ENCODE results near the gene ATXN7L1.
"Not testable (repeated sequence)": the region's sequence is repeated elsewhere in the genome, so short reads cannot be mapped to it uniquely, and the experiment has no call there.

Gene ATXN7L1

DNA sequence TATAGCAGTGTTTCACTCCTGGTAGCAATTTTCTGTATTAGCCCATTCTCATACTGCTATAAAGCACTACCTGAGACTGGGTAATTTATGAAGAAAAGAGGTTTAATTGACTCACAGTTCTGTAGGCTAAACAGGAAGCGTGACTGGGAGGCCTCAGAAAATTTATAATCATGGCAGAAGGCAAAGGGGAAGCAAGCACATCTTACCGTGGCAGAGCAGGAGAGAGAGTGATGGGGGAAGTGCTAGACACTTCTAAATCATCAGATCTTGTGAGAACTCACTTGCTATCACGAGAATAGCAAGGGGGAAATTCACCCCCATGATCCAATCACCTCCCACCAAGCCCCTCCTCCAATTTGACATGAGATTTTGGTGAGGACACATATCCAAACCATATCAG lies 163.5 kb downstream of the ATXN7L1 start:
- in situ Hi-C loops (cut with MboI; ENCODE audit: low sequenced_read_pairs): no loop called here

- in situ Hi-C loops (cut with MboI; ENCODE audit: low sequenced_read_pairs): no loop called here
Measured at GRCh38 chr7:105711726-105712402, 164.5 kb downstream of the ATXN7L1 start.

GRCh38 chr7:105710720-105711119 lies 165.7 kb downstream of the ATXN7L1 start:
- in situ Hi-C loops (cut with MboI; ENCODE audit: low sequenced_read_pairs): not testable (repeated sequence)

DNA sequence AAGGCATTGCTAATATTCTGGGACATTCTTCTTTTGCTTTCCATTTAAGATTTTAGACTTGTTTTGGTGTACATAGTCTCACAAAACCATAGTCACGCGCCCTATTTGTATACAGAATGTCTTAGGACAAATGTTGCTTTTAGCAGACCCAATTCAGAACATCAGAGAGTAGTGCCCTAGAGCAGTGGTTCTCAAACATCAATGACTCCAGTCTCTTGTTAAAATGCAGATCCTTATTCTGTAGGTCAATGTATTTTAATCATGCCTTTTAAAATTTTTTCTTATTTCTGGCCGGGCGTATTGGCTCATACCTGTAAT lies 167.7 kb downstream of the ATXN7L1 start:
- in situ Hi-C loops (cut with MboI; ENCODE audit: low sequenced_read_pairs): no loop called here

- in situ Hi-C loops (cut with MboI; ENCODE audit: low sequenced_read_pairs): no loop called here
Measured at GRCh38 chr7:105707967-105708762, 168.2 kb downstream of the ATXN7L1 start.

- in situ Hi-C loops (cut with MboI; ENCODE audit: low sequenced_read_pairs): no loop called here
Measured at GRCh38 chr7:105707381-105707780, 169.0 kb downstream of the ATXN7L1 start.

DNA sequence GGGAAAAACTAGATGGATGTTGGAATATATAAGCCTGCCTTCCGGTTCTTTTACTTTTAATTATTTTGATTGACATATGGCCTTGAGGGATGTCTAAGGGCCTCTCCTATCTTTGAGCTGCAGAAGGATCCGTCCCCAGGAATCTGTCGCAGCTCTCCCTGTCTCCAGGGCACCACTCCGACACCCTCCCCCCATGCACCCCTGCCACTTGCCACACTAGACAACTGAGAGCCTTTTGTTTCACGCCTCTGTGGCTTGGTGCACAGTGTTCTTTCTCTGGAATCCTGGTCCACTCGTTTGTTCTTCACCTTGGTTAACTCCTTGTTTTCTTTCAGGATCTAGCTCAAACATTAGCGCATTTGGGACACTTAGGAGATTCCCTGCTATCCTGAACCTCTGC lies 171.0 kb downstream of the ATXN7L1 start:
- in situ Hi-C loops (cut with MboI; ENCODE audit: low sequenced_read_pairs): no loop called here

DNA sequence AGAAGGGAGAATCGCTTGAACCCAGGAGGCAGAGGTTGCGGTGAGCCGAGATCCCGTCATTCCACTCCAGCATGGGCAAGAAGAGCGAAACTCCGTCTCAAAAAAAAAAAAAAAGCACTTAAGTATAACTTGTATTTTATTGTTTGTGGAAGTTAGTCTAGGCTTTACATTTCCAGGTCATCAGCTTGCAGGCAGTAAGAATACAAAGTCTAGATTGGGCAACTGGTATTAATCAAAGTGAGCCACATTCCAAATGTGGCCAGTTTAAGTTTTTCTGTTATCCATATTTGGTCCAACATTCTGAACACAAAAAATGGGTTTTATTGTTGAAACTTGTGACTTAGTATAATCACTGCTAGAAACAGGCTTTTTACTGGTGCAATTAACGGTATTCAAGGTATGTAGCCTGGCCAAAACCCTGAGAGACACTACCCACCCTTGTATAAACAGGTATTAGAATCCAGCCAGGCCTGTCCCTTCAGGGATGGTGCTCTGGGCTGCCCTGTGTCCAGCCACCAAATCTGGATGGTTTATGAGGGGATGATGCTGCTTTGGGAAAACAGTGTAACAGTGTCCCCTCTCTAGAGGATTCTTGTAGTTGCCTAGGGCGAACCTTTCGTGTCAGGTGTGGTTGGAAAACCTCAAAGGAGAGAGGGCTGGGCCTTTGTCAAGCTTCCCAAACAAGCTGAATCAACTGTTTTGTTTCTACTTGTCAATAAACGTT lies 173.0 kb downstream of the ATXN7L1 start:
- in situ Hi-C loops (cut with MboI; ENCODE audit: low sequenced_read_pairs): no loop called here

- in situ Hi-C loops (cut with MboI; ENCODE audit: low sequenced_read_pairs): no loop called here
Measured at GRCh38 chr7:105699568-105700236, 176.7 kb downstream of the ATXN7L1 start.

- in situ Hi-C loops (cut with MboI; ENCODE audit: low sequenced_read_pairs): no loop called here
Measured at GRCh38 chr7:105698531-105698930, 177.9 kb downstream of the ATXN7L1 start.

- in situ Hi-C loops (cut with MboI; ENCODE audit: low sequenced_read_pairs): no loop called here
Measured at GRCh38 chr7:105697753-105698152, 178.6 kb downstream of the ATXN7L1 start.

GRCh38 chr7:105697169-105697568 lies 179.2 kb downstream of the ATXN7L1 start:
- in situ Hi-C loops (cut with MboI; ENCODE audit: low sequenced_read_pairs): not testable (repeated sequence)

GRCh38 chr7:105693576-105693975 lies 182.8 kb downstream of the ATXN7L1 start:
- in situ Hi-C loops (cut with MboI; ENCODE audit: low sequenced_read_pairs): no loop called here

GRCh38 chr7:105691680-105692564 lies 184.5 kb downstream of the ATXN7L1 start:
- in situ Hi-C loops (cut with MboI; ENCODE audit: low sequenced_read_pairs): no loop called here

GRCh38 chr7:105691082-105691679 lies 185.2 kb downstream of the ATXN7L1 start:
- in situ Hi-C loops (cut with MboI; ENCODE audit: low sequenced_read_pairs): no loop called here

DNA sequence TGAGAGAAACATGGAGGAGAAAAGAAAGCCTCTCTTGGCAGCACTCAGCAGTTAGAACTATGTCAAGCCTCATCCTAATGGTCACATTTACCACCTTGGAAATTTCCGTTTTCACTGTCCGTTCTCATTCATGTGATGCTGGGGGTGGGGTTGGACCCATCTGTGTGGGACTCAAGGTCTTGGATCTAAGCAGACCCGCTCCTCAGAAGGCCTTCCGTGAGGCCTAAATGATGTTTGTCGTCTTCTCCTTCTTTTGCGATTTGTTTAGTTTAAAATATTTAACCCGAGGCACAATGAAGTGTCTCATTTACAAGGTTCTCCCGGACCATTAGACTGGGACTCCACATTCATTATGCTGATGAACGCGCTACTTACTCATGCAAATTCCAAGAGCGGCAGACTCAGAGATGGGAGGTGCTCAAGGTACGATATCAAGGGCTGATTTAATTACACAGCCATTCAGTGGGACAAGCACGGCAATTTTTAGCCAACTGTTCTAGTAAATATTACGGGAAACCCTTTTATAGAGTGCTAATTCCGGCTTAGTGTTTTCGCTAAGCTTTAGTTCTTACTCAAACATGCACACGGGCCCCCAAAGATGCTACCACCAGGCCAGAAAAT lies 186.0 kb downstream of the ATXN7L1 start:
- in situ Hi-C loops (cut with MboI; ENCODE audit: low sequenced_read_pairs): no loop called here

DNA sequence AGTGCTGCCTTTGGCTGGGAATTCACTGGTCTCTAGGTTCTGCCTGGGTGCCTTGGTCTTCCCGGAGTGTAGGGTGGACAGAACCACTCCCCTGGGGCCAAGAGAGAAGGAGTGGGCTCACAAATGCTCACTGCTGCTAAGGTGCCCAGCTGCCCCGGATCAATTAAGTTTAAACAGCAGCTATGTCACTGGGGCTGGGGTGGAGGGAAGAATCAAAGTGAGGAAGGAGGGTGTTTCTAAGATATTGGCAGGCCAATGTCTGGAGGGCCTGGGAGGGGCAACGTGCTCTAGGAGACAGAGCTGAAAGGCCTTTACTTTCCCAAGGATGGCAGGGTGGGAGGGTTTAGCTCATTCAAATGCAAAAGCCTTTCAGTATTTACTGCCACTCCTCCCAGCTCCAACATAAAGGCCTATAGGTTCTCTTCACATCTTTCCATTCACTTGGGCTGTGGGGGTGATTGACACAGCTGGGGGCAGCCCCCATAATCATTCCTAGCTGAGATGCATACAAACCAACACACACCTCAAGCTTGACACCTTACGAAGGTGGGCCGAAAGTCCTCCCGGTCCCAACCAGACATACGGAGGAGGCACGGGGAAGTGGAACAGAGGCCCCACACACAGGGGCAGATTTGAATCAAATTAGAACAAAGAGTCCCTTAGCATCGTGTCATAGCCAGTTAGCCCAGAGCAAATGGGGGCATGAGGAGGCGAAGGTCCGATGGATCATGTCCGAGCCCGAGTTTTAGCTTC lies 187.2 kb downstream of the ATXN7L1 start:
- in situ Hi-C loops (cut with MboI; ENCODE audit: low sequenced_read_pairs): no loop called here

DNA sequence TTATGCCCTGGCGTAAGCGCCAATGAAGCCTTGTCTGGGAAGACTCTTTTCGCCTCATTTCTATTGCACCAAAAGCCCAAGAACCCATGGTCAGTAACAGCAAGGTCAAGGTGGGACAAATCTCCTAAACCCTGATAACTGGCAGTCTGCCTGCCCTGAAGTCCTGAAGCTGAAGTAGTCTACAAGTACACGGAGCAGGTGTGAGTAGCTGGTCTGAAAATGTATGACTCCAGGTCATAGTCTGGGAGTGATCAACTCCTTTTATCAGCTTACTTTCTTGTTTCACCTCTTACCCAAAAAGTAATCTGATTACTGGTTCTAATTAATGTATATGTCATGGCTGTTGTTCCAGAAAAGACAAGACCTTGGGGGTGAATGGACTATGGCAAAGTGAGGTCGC lies 187.8 kb downstream of the ATXN7L1 start:
- in situ Hi-C loops (cut with MboI; ENCODE audit: low sequenced_read_pairs): no loop called here

GRCh38 chr7:105685161-105685560 lies 191.2 kb downstream of the ATXN7L1 start:
- in situ Hi-C loops (cut with MboI; ENCODE audit: low sequenced_read_pairs): no loop called here

All from hTERT RPE-1 (cell line).